Occipital lobe (tissue), 2 donors: ENCODE data around the gene NKD2. TPM values are rescaled to one million over a fixed set of nuclear protein-coding genes. Genes with fewer than 3 reads are reported as not detected.

Source experiments
- DNase-seq: peaks from one replicate; lab custom pipeline; 2025; lab: John Stamatoyannopoulos, UW
- total RNA-seq: library from RNA; depleted of rRNA; stranded (reverse); fragments of >200 nt; gene quantifications from one replicate; pipeline ENCODE4 v1.2.3, GENCODE V29; 2014

Gene NKD2
- total RNA-seq, 1 donor from 2014 or later = 3.0 TPM

GRCh38 chr5:1043327-1043726 is 34.7 kb downstream of the NKD2 start:
- no peak for DNase-seq

DNA sequence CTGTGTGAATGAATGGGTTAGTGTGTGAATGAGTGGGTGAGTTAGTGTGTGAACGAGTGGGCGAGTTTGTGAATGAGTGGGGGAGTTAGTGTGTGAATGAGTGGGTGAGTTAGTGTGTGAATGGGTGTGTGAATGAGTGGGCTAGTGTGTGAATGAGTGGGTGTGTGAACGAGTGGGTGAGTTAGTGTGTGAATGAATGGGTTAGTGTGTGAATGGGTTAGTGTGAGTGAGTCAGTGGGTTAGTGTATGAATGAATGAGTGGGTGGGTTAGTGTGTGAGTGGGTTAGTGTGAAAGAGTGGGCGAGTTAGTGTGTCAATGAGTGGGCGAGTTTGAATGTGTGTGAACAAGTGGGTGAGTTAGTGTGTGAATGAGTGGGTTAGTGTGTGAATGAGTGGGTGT is 35.5 kb downstream of the NKD2 start:
- no peak for DNase-seq

DNA sequence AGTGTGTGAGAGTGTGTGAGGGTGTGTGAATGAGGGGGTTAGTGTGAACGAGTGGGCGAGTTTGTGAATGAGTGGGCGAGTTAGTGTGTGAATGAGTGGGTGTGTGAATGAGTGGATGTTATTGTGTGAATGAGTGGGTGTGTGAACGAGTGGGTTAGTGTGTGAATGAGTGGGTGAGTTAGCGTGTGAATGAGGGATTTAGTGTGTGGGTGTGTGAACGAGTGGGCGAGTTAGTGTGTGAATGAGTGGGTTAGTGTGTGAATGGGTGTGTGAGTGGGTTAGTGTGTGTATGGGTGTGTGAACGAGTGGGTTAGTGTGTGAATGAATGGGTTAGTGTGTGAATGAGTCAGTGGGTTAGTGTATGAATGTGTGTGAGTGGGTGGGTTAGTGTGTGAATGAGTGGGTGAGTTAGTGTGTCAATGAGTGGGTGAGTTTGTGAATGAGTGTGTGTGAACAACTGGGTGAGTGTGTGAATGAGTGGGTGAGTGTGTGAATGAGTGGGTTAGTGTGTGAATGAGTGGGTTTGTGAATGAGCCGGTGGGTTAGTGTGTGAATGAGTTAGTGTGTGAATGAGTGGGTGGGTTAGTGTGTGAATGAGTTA is 37.5 kb downstream of the NKD2 start:
- no peak for DNase-seq

DNA sequence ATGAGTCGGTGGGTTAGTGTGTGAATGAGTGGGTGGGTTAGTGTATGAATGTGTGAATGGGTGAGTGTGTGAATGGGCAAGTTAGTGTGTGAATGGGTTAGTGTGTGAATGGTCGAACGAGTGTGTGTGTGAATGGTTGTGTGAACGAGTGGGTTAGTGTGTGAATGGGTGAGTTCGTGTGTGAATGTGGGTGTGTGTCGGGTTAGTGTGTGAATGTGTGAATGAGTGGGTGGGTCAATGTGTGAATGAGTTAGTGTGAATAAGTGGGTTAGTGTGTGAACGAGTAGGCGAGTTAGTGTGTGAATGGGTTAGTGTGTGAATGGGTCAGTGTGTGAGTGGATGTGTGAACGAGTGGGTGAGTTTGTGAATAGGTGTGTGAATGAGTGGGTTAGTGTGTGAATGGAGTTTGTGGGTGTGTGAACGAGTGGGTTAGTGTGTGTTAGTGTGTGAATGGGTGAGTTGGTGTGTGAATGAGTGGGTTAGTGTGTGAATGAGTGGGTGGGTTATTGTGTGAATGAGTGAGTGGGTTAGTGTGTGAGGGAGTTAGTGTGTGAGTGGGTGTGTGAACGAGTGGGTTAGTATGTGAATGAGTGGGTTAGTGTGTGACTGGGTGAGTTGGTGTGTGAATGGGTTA is 38.8 kb downstream of the NKD2 start:
- DNase-seq = no peak

DNA sequence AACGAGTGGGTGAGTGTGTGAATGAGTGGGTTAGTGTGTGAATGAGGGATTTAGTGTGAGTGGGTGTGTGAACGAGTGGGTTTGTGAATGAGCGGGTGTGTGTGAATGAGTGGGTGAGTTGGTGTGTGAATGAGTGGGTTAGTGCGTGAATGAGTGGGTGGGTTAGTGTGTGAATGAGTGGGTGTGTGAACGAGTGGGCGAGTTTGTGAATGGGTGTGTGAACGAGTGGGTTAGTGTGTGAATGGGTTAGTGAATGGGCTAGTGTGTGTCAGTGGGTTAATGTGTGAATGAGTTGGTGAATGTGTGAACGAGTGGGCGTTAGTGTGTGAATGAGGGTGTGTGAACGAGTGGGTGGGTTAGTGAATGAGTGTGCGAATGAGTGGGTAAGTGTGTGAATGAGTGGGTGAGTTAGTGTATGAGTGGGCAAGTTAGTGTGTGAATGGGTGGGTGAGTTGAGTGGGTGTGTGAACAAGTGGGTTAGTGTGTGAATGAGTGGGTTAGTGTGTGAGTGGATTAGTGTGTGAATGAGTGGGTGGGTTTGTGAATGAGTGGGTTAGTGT is 39.6 kb downstream of the NKD2 start:
- DNase-seq = no peak

- no peak for DNase-seq
These were observed 40.5 kb downstream of the NKD2 start for GRCh38 chr5:1048861-1049838.

- no peak for DNase-seq
These were observed 42.1 kb downstream of the NKD2 start for GRCh38 chr5:1050423-1051365.

GRCh38 chr5:1051366-1051720 is 42.7 kb downstream of the NKD2 start:
- no peak for DNase-seq

DNA sequence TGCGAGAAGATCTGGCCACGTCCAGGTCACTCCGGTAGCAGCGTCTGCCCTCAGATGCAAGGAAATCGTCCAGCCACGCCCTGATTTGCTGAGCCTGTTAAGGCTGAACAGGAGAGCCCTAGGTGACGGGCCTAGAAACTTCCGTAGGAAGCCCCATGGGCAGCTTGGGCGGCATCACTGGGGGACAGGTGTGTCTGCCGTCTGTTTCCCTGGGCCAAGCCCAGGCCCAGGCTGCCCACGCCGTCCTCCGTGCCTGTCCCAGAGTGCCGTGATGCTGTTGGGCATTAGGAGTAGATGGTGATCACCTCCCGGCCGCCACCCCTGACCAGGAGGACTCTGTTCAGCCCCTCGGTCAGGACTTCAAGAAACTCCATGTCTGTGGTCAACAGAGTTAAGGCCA is 43.5 kb downstream of the NKD2 start:
- DNase-seq = no peak

DNA sequence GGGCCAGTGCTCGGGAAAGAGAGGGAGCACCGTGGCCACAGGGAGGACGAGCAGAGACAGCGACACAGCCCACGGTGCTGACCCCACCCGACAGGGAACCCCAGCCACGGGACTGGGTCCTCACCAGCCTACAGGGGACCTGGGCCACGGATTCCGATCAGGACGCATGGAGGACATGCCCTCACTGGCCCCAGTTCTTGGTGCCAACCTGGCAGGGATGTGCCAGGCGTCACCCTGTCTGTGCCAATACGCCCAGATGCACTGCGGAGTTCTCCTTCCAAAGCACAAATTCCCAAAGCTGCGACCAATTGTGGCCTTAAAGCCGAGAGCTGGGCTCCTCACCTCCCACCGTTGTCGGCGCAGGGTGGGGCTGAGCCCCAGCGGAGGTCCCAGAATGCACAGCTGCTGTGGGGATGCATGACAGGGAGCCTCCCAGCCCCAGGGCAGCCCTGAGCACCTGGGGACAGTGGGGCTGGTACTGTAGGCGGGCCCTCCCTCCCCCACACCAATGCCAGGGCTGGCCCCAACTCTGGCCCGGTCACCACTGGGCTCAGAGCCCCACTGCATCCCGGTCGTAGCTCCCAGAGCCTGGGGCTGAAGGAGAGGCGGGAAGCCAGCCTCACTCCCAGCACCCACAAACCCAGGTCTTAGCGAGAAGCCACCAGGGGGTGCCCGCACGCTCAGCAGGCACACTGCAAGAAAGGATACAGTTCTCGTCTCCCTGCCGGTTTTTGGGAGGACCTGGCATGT is 44.2 kb downstream of the NKD2 start:
- no peak for DNase-seq

- no peak for DNase-seq
These were observed 44.9 kb downstream of the NKD2 start for GRCh38 chr5:1053391-1054017.

- no peak for DNase-seq
These were observed 45.6 kb downstream of the NKD2 start for GRCh38 chr5:1054018-1054798.

GRCh38 chr5:1054799-1055775 is 46.5 kb downstream of the NKD2 start:
- DNase-seq = no peak

DNA sequence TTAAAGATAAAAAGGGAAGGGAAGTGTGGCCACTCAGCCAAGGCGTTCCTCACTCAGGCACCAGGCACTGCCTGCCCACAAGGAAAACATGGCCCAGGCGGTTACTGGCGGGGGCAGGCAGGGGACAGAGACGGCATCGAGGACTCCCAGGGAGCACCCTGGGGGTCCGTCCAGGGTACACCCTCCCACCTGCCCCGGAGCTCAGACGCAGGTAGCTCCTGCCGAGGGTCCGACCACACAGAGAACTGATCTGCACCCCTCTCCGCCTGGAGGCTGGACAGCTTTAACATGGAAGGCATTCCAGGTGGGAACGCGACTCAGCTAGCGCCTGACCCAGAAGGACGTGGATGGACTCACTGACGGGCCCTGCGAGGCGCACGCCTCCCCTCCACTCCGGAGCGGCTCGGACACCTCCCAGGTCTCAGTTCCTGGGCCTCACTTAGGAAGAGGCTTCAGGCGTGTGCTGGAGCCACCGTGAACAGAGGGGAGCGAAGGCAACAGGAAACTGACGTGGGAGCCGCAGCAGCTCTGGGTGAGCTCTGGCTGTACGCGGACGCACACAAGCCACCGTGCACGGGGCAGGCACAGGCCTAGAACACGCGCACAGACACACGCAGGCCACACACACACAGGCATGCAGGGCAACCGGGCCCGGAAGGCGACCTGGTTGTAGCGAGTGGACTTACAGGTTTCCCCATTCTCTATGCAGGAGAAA is 47.5 kb downstream of the NKD2 start:
- no peak for DNase-seq

DNA sequence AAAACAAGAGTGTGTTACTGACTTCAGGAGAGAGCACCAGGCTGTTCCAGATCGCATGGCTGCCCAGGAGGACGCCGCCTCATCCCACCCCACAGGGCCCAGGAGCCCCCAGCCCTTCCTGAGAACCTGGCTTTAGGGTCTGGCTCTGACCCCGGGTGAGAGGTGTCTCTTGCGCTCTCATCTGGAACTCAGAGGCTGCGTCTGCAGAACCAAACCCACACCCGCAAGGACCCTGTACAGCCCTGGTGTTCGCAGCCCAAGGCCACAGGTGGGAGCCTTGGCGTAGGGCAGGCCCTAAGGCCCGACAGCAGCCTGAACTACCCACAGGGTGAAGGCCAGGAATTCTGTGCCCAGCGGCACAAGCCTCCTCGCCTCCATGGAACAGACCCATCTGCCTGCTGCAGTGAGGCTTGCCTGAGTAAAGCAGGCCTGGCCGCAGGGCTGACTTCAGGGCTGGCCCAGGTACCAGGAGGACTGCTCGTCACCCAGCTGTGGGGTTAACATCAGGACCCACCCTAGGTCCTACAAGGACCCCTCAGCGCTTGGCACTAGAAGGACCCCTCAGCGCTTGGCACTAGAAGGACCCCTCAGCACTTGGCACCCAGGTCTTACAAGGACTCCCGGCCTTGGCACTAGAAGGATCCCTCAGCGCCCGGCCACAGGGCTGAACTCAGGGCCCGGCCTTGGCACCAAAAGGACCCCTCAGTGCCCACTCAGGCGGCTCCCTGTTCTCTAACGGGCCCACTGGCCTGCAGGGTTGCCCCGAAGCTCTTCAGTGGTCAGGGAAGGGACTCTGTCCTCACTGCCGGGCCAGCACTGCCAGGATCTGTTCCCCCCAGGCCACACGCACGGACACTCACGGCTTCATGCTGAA is 48.2 kb downstream of the NKD2 start:
- DNase-seq = no peak

- DNase-seq = no peak
These were observed 49.0 kb downstream of the NKD2 start for GRCh38 chr5:1057485-1058082.
